HepG2 (cell line): ENCODE data around the gene TSACC. TPM values are rescaled to one million over a fixed set of nuclear protein-coding genes. Genes with fewer than 3 reads are reported as not detected.

Experiments used
- NFAT5 ChIP-seq: sonication (generic); formaldehyde crosslinking; IDR thresholded peaks from 2 replicates; pipeline ENCODE4 v1.4.0; 2020; ENCODE audit warnings: missing genetic modification reagents
- NRL ChIP-seq: sonication (generic); formaldehyde crosslinking; IDR thresholded peaks from 2 replicates; pipeline ENCODE4 v1.5.0; 2020; ENCODE audit warnings: missing genetic modification reagents, mild to moderate bottlenecking, moderate library complexity, borderline replicate concordance
- SUZ12 ChIP-seq: fragments of 150-350 bp; IDR thresholded peaks from 2 replicates; pipeline ENCODE4 v1.6.1; 2014; ENCODE audit warnings: low read depth, low read length
- ZNF281 ChIP-seq: sonication (generic); formaldehyde crosslinking; IDR thresholded peaks from 2 replicates; pipeline ENCODE4 v1.4.0; 2020; ENCODE audit warnings: missing genetic modification reagents, borderline replicate concordance
- ZNF343 ChIP-seq: sonication (generic); formaldehyde crosslinking; IDR thresholded peaks from 2 replicates; pipeline ENCODE4 v1.4.0; 2020; ENCODE audit warnings: mild to moderate bottlenecking, missing genetic modification reagents
- ZNF547 ChIP-seq: sonication (generic); formaldehyde crosslinking; IDR thresholded peaks from 2 replicates; pipeline ENCODE4 v1.5.1; 2020; ENCODE audit warnings: mild to moderate bottlenecking, missing genetic modification reagents
- ZUFSP ChIP-seq: sonication (generic); formaldehyde crosslinking; IDR thresholded peaks from 2 replicates; pipeline ENCODE4 v1.9.0; 2021; ENCODE audit warnings: missing genetic modification reagents, mild to moderate bottlenecking, borderline replicate concordance
- polyA plus RNA-seq, 8 experiments: library from polyadenylated mRNA; depleted of rRNA in 3 of 8; stranded (reverse) in 7 of 8; unstranded in 1 of 8; fragments of >200 nt; fragmentation: Illumina TruSeq in 4 of 8; extraction: Trizol in 4 of 8; gene quantifications; 2 replicates each; pipeline versions ENCODE4 v1.2.1 to v1.2.3, GENCODE V29; 2011 to 2016; ENCODE audit warnings: low read depth in 4 of 8, missing spikeins in 1 of 8, mixed read lengths in 1 of 8; ENCODE audit not compliant: insufficient read depth in 1 of 8
- total RNA-seq, 5 experiments: library from RNA; depleted of rRNA; stranded (reverse); fragments of >200 nt; fragmentation: Illumina TruSeq; extraction: Trizol; gene quantifications; 2 replicates each; pipeline ENCODE4 v1.2.3, GENCODE V29; 2016; ENCODE audit warnings: low read depth in 1 of 5
- TF ChIP-seq, protein P1 (sequence below): sonication (generic); formaldehyde crosslinking; IDR thresholded peaks from 2 replicates; pipeline ENCODE4 v1.4.0; 2020; ENCODE audit warnings: missing genetic modification reagents
- TF ChIP-seq, protein P2 (sequence below): sonication (generic); formaldehyde crosslinking; IDR thresholded peaks from 2 replicates; pipeline ENCODE4 v1.4.0; 2020; ENCODE audit warnings: mild to moderate bottlenecking, missing genetic modification reagents, borderline replicate concordance

Gene TSACC
- total and polyA plus RNA-seq, 2 of the 13 experiments (the other 11 are each of a cell fraction or from before 2014, with no cell fraction given) = 1.5 to 2.6 TPM

DNA sequence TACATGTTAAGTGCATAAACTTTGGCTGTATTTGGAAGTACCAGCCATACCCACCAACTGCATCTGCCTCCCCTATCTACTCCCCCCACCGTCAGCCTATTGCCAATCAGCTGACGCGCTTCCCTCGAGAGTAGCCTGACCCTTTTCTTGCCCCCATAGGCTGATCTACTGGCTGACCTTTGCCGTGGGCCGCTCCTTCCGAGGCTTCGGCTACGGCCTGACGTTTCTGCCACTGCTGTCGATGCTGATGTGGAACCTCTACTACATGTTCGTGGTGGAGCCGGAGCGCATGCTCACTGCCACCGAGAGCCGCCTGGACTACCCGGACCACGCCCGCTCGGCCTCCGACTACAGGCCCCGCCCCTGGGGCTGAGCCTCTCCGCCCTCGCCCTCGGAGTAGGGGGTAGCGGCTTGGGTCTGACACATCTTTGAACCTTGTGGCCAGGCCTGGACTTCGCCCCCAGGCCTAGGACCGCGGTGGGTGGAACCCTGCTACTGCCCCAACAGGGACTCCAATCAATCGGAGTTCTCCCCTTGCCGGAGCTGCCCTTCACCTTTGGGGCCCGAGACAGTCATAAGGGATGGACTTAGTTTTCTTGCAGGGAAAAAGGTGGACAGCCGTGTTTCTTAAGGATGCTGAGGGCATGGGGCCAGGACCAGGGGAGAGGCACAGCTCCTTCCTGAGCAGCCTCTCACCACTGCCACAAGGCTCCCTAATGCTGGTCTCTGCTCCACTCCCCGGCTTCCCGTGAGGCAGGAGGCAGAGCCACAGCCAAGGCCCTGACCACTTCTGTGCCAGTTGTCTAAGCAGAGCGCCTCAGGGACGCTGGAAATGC is 46.9 kb upstream of the TSACC start (continued):
- TF ChIP-seq, protein P1, sequence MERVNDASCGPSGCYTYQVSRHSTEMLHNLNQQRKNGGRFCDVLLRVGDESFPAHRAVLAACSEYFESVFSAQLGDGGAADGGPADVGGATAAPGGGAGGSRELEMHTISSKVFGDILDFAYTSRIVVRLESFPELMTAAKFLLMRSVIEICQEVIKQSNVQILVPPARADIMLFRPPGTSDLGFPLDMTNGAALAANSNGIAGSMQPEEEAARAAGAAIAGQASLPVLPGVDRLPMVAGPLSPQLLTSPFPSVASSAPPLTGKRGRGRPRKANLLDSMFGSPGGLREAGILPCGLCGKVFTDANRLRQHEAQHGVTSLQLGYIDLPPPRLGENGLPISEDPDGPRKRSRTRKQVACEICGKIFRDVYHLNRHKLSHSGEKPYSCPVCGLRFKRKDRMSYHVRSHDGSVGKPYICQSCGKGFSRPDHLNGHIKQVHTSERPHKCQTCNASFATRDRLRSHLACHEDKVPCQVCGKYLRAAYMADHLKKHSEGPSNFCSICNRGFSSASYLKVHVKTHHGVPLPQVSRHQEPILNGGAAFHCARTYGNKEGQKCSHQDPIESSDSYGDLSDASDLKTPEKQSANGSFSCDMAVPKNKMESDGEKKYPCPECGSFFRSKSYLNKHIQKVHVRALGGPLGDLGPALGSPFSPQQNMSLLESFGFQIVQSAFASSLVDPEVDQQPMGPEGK (CRISPR knock-in tag) = peak; percentile 65; the same call in 1 of the 2 replicates
- TF ChIP-seq ZNF281 (CRISPR knock-in tag) = peak; percentile 82; the same call in 1 of the 2 replicates
- TF ChIP-seq NFAT5 (CRISPR knock-in tag) = no peak
- no peak for TF ChIP-seq ZNF343 (CRISPR knock-in tag)
- TF ChIP-seq, protein P2, sequence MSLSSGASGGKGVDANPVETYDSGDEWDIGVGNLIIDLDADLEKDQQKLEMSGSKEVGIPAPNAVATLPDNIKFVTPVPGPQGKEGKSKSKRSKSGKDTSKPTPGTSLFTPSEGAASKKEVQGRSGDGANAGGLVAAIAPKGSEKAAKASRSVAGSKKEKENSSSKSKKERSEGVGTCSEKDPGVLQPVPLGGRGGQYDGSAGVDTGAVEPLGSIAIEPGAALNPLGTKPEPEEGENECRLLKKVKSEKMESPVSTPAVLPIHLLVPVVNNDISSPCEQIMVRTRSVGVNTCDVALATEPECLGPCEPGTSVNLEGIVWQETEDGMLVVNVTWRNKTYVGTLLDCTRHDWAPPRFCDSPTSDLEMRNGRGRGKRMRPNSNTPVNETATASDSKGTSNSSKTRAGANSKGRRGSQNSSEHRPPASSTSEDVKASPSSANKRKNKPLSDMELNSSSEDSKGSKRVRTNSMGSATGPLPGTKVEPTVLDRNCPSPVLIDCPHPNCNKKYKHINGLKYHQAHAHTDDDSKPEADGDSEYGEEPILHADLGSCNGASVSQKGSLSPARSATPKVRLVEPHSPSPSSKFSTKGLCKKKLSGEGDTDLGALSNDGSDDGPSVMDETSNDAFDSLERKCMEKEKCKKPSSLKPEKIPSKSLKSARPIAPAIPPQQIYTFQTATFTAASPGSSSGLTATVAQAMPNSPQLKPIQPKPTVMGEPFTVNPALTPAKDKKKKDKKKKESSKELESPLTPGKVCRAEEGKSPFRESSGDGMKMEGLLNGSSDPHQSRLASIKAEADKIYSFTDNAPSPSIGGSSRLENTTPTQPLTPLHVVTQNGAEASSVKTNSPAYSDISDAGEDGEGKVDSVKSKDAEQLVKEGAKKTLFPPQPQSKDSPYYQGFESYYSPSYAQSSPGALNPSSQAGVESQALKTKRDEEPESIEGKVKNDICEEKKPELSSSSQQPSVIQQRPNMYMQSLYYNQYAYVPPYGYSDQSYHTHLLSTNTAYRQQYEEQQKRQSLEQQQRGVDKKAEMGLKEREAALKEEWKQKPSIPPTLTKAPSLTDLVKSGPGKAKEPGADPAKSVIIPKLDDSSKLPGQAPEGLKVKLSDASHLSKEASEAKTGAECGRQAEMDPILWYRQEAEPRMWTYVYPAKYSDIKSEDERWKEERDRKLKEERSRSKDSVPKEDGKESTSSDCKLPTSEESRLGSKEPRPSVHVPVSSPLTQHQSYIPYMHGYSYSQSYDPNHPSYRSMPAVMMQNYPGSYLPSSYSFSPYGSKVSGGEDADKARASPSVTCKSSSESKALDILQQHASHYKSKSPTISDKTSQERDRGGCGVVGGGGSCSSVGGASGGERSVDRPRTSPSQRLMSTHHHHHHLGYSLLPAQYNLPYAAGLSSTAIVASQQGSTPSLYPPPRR = peak; percentile 67; the same call in 1 of the 2 replicates
- peak; percentile 61; the same call in 1 of the 2 replicates for TF ChIP-seq NRL
- no peak for TF ChIP-seq ZUFSP (CRISPR knock-in tag)
- TF ChIP-seq ZNF547 = no peak
- no peak for TF ChIP-seq SUZ12
